Natural killer cell (primary cell): ENCODE data around the gene RAD51AP2. TPM values are rescaled to one million over a fixed set of nuclear protein-coding genes. Genes with fewer than 3 reads are reported as not detected.
"Not testable (repeated sequence)": the region's sequence is repeated elsewhere in the genome, so short reads cannot be mapped to it uniquely, and the experiment has no call there.

ENCODE experiments used
- ATAC-seq, 3 donors: fragments of 150-1000 bp in 2 of 3; fragments of 200-7000 bp in 1 of 3; cut with Tn5 transposase; 1 replicate in 1 of 3; 2 replicates in 2 of 3; pipeline ENCODE4 v1.10.0; 2021; ENCODE audit warnings: mild to moderate bottlenecking in 2 of 3, moderate library complexity in 2 of 3
- DNase-seq, 2 donors: peaks; one replicate each; pipeline versions ENCODE4 v3.0.0 to v3.0.0-alpha.2; 2013 to 2021; ENCODE audit warnings: mixed read lengths in 1 of 2
- H3K27ac ChIP-seq: one replicate; pipeline ENCODE4 v1.5.1; 2013; ENCODE audit warnings: mild to moderate bottlenecking, low read length
- H3K27me3 ChIP-seq: one replicate; pipeline ENCODE4 v1.6.1; 2013; ENCODE audit warnings: low read length; ENCODE audit not compliant: control insufficient read depth, insufficient read depth
- H3K36me3 ChIP-seq: one replicate; pipeline ENCODE4 v1.6.1; 2013; ENCODE audit warnings: low read length; ENCODE audit not compliant: control insufficient read depth, insufficient read depth
- H3K4me1 ChIP-seq: one replicate; pipeline ENCODE4 v1.6.1; 2013; ENCODE audit warnings: low read length; ENCODE audit not compliant: control insufficient read depth, insufficient read depth
- H3K4me3 ChIP-seq: one replicate; pipeline ENCODE4 v1.5.1; 2013; ENCODE audit warnings: low read length
- H3K9me3 ChIP-seq: one replicate; pipeline ENCODE4 v1.6.1; 2013; ENCODE audit warnings: low read length; ENCODE audit not compliant: control insufficient read depth, insufficient read depth
- H3K27ac Mint-ChIP-seq, 2 donors: one replicate each; pipeline ENCODE4 v1.8.0; 2022; ENCODE audit warnings: mild to moderate bottlenecking in 2 of 2, mixed read lengths in 2 of 2, moderate library complexity in 1 of 2
- H3K27me3 Mint-ChIP-seq, 2 donors: one replicate each; pipeline ENCODE4 v1.8.0; 2022; ENCODE audit warnings: low read depth in 2 of 2, mixed read lengths in 2 of 2
- H3K36me3 Mint-ChIP-seq: one replicate; pipeline ENCODE4 v1.8.0; 2022; ENCODE audit warnings: mixed read lengths
- H3K4me1 Mint-ChIP-seq, 2 donors: one replicate each; pipeline ENCODE4 v1.8.0; 2022; ENCODE audit warnings: mixed read lengths in 2 of 2
- H3K4me3 Mint-ChIP-seq: one replicate; pipeline ENCODE4 v1.8.0; 2022; ENCODE audit warnings: mild to moderate bottlenecking, moderate library complexity, mixed read lengths
- H3K9me3 Mint-ChIP-seq, 2 donors: one replicate each; pipeline ENCODE4 v1.8.0; 2022; ENCODE audit warnings: mixed read lengths in 2 of 2
- CTCF ChIP-seq: fragments of 200-600 bp; IDR thresholded peaks from one replicate; pipeline ENCODE4 v1.8.0; 2022; ENCODE audit warnings: antibody characterized with exemption
- WGBS: methylation state at CpG from one replicate; pipeline ENCODE4 v1.1.7; 2013; ENCODE audit warnings: missing lambda C conversion rate; ENCODE audit not compliant: insufficient coverage; 5-methylcytosine and 5-hydroxymethylcytosine counted together
- intact Hi-C: fragments of 100-400 bp; cut with micrococcal nuclease; formaldehyde crosslinking; loops from one replicate; pipeline ENCODE4 v1.14.2; 2022
- total RNA-seq, 4 donors: library from RNA; stranded (reverse); fragments of 120-200 nt in 1 of 4; gene quantifications; one replicate each; pipeline versions ENCODE4 v1.2.3 to v1.2.4, GENCODE V29; 2013 to 2022

The RAD51AP2 gene
- total RNA-seq, 3 donors from 2014 or later (not counting 1 experiment from before 2014, with no cell fraction given): not detected

- Histone ChIP-seq H3K27ac (no peak overlapping the region), H3K9me3 (peaks cover 5% of the 10 kb centered on the region), H3K36me3 (no peaks in the 10 kb centered on the region), H3K4me3 (no peak overlapping the region), H3K4me1 (no peaks in the 10 kb centered on the region), H3K27me3 (peaks cover 9% of the 10 kb centered on the region)
- no peak overlapping the region for H3K27ac Mint-ChIP-seq
- TF ChIP-seq CTCF: no peak
- H3K36me3 Mint-ChIP-seq: no peaks in the 10 kb centered on the region
- ATAC-seq (no peak), DNase-seq (no peak)
- H3K9me3 Mint-ChIP-seq: peaks cover under 1 to 7% of the 10 kb centered on the region in 2 donors
- peaks cover 0 to 5% of the 10 kb centered on the region in 2 donors for H3K27me3 Mint-ChIP-seq
- H3K4me3 Mint-ChIP-seq: no peak overlapping the region
- H3K4me1 Mint-ChIP-seq: no peaks in the 10 kb centered on the region
- intact Hi-C loops: no loop called here
Observed at GRCh38 chr2:17515652-17516051, 2.6 kb downstream of the RAD51AP2 start.

- H3K27ac ChIP-seq: no peak overlapping the region
- no peak for TF ChIP-seq CTCF
- no peak overlapping the region for H3K4me3 ChIP-seq
- intact Hi-C loops: no loop called here
- no peak for DNase-seq
- H3K27me3 ChIP-seq: no peaks in the 10 kb centered on the region
- Mint-ChIP-seq H3K27ac (no peak overlapping the region), H3K4me3 (no peak overlapping the region), H3K27me3 (no peaks in the 10 kb centered on the region), H3K9me3 (peaks cover 8 to 9% of the 10 kb centered on the region in 2 donors), H3K4me1 (no peaks in the 10 kb centered on the region), H3K36me3 (no peaks in the 10 kb centered on the region)
- no peak for ATAC-seq
- H3K36me3 ChIP-seq: no peaks in the 10 kb centered on the region
- H3K4me1 ChIP-seq: no peaks in the 10 kb centered on the region
- WGBS: 87% methylated on average over 1 of the region's 2 CpGs
- H3K9me3 ChIP-seq: no peaks in the 10 kb centered on the region
Observed at GRCh38 chr2:17506736-17507616, 11.3 kb downstream of the RAD51AP2 start.

GRCh38 chr2:17497718-17498117, 20.5 kb downstream of the RAD51AP2 start:
- DNase-seq: no peak
- no peak overlapping the region for H3K27ac ChIP-seq
- H3K27me3 Mint-ChIP-seq: no peaks in the 10 kb centered on the region
- no peak for TF ChIP-seq CTCF
- no peaks in the 10 kb centered on the region for H3K36me3 ChIP-seq
- H3K27ac Mint-ChIP-seq: no peak overlapping the region
- no peak for ATAC-seq
- WGBS: no CpG with 5 or more reads among the region's 1 CpG
- peaks cover 2 to 3% of the 10 kb centered on the region in 2 donors for H3K9me3 Mint-ChIP-seq
- no peaks in the 10 kb centered on the region for H3K4me1 ChIP-seq
- intact Hi-C loops: no loop called here
- H3K4me3 Mint-ChIP-seq: no peak overlapping the region
- H3K27me3 ChIP-seq: no peaks in the 10 kb centered on the region
- no peaks in the 10 kb centered on the region for H3K4me1 Mint-ChIP-seq
- no peaks in the 10 kb centered on the region for H3K36me3 Mint-ChIP-seq
- no peaks in the 10 kb centered on the region for H3K9me3 ChIP-seq
- H3K4me3 ChIP-seq: no peak overlapping the region

- no peaks in the 10 kb centered on the region for H3K36me3 ChIP-seq
- Mint-ChIP-seq H3K27ac (no peak overlapping the region), H3K4me1 (no peaks in the 10 kb centered on the region), H3K36me3 (no peaks in the 10 kb centered on the region), H3K27me3 (no peaks in the 10 kb centered on the region), H3K4me3 (no peak overlapping the region), H3K9me3 (peaks cover 4 to 8% of the 10 kb centered on the region in 2 donors)
- intact Hi-C loops: no loop called here
- 20% methylated on average over 1 of the region's 1 CpG for WGBS
- no peaks in the 10 kb centered on the region for H3K9me3 ChIP-seq
- no peak for DNase-seq
- no peak for TF ChIP-seq CTCF
- H3K27me3 ChIP-seq: no peaks in the 10 kb centered on the region
- ATAC-seq: no peak
- no peak overlapping the region for H3K4me3 ChIP-seq
- no peak overlapping the region for H3K27ac ChIP-seq
- H3K4me1 ChIP-seq: no peaks in the 10 kb centered on the region
Observed at GRCh38 chr2:17495590-17495989, 22.6 kb downstream of the RAD51AP2 start.

- H3K9me3 ChIP-seq, intact Hi-C loops, H3K27ac Mint-ChIP-seq, H3K27ac ChIP-seq, H3K27me3 Mint-ChIP-seq, DNase-seq, H3K27me3 ChIP-seq, H3K4me1 Mint-ChIP-seq, H3K36me3 Mint-ChIP-seq, H3K4me3 Mint-ChIP-seq, H3K4me1 ChIP-seq, ATAC-seq, H3K9me3 Mint-ChIP-seq, H3K4me3 ChIP-seq, H3K36me3 ChIP-seq: not testable (repeated sequence)
Observed at GRCh38 chr2:17490165-17490564, 28.1 kb downstream of the RAD51AP2 start.
